GM19463 (cell line): ENCODE results near the gene KCNE3.
"Not testable (repeated sequence)": the region's sequence is repeated elsewhere in the genome, so short reads cannot be mapped to it uniquely, and the experiment has no call there.

Source experiments
- ATAC-seq: cut with Tn5 transposase; IDR thresholded peaks from one replicate; pipeline ENCODE4 v1.9.1; 2021; ENCODE audit warnings: mild to moderate bottlenecking, moderate library complexity; ENCODE audit not compliant: unreplicated experiment

KCNE3 gene

GRCh38 chr11:74444173-74444826, 23.0 kb downstream of the KCNE3 start:
- no peak for ATAC-seq

GRCh38 chr11:74443071-74443864, 24.1 kb downstream of the KCNE3 start:
- ATAC-seq = no peak

DNA sequence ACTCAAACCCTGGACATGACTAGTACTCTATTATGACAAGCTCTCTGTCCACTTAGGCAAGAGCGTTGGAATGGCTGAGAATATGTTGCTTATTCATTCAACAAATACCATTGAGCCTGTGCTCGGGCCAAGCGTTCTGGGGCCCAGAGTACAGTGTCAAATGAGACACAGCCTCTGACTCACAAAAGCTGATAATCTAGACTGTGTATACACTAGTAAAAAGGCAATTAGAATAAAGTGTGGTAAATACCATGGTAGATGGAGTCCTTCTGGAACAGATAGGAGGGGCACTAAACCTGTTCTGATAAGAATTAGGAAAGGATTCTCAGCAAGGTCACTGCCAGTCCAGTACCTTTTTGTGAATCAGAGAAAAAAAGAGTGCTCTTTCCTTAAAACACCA, 24.7 kb downstream of the KCNE3 start:
- ATAC-seq = no peak

- ATAC-seq = no peak
Measured at GRCh38 chr11:74438681-74439080, 28.7 kb downstream of the KCNE3 start.

- ATAC-seq = no peak
Measured at GRCh38 chr11:74437441-74438042, 29.8 kb downstream of the KCNE3 start.

DNA sequence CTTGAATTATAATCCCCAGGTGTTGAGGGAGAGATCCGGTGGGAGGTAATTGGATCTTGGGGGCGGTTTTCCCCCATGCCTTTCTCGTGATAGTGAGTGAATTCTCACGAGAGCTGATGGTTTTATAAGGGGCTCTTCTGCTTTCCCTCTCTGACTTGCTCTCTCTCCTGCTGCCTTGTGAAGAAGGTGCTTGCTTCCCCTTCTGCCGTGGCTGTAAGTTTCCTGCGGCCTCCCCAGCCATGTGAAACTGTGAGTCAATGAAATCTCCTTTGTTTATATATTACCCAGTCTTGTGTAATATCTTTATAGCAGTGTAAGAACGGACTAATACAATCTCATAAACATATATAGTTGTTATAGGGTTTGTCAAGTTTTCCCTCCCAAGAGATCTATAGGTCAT, 32.8 kb downstream of the KCNE3 start:
- no peak for ATAC-seq

GRCh38 chr11:74429205-74429604, 38.1 kb downstream of the KCNE3 start:
- ATAC-seq = no peak

- ATAC-seq = no peak
Measured at GRCh38 chr11:74427384-74427886, 39.9 kb downstream of the KCNE3 start.

DNA sequence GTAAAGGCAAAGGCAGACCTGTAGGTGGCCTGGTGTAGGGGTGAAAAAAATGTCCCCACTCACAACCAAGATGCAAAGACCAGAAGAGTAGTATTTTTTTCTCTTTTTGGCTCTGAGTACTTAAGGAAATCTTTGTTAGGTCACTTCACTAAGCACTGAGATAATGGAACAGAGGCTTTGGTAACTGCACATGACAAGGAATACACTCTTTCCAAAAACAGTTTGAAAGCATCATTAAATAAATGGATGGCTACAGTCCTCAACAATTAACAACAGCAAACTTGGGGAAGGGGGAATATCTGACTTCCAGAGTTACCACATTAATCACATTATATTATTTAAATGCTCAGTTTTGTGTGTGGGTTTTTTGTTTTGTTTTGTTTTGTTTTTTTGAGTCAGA, 42.2 kb downstream of the KCNE3 start:
- ATAC-seq = no peak

GRCh38 chr11:74418509-74418895, 48.8 kb downstream of the KCNE3 start:
- ATAC-seq = no peak

GRCh38 chr11:74417860-74418508, 49.4 kb downstream of the KCNE3 start:
- no peak for ATAC-seq

DNA sequence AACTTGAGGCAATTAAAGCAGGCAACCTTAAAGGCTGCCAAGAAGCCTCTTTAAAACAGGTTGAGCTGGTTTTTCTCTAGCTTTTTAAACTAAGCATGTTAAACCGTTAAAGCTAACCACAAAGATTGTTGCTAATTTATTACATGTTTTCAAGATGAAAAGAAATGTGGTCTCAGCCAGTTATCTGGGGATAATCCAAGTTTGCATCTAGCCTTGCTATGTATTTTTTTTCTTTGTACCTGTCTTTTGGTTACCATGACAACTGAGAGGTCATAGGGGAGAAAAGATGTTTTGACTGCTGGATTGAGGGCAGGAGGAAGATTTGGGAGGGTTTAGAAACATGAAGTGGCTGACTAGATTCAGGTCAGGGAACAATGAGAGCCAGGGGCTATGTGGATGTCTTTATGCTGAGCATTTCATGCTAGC, 50.0 kb downstream of the KCNE3 start:
- no peak for ATAC-seq

- not testable (repeated sequence) for ATAC-seq
Measured at GRCh38 chr11:74416974-74417373, 50.4 kb downstream of the KCNE3 start.

GRCh38 chr11:74412733-74413359, 54.5 kb downstream of the KCNE3 start:
- ATAC-seq = no peak

DNA sequence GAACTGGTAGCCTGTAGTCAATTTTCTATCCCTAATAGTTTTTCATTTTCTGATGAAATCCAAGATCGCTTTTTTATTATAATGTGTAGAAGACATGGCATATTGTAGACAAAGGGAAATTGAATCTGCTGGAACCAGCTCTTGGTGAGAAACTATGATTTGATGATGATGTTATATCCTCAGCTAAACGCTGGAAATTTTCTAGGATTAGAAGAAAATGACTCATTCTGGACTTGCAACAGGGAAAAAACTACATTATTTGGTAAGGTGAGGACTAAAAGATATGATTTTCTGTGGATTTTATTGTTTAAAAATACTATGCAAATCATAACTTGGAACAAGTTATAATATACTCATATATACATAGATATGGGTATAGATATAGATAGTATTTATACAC, 55.0 kb downstream of the KCNE3 start:
- no peak for ATAC-seq

DNA sequence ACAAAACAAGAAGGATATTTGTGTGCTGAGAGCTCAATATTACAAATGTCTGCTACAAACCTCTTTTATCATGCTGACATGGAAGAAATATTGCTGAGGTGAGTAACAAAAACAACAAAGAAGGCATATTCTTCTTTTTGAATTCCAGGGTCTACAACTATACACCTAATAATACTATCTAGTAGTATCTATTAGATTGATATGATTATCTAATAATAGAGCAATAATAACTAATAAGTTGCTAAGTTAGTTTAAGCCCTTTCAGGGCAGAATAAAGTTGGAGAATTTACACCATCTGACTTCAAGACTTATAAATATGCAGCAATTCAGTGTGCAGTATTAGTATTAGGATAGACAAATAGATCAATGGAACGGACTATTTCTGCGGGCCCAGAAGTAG, 57.7 kb downstream of the KCNE3 start:
- ATAC-seq = no peak
